Activated CD8-positive, alpha-beta memory T cell treated with anti-CD3 and anti-CD28 coated beads for 4 hours (primary cell): ENCODE results near the gene ATXN1.

Experiments
- DNase-seq, 2 donors: peaks; one replicate each; pipeline ENCODE4 v3.0.0-alpha.2; 2020; ENCODE audit warnings: low read depth in 2 of 2

The ATXN1 gene

DNA sequence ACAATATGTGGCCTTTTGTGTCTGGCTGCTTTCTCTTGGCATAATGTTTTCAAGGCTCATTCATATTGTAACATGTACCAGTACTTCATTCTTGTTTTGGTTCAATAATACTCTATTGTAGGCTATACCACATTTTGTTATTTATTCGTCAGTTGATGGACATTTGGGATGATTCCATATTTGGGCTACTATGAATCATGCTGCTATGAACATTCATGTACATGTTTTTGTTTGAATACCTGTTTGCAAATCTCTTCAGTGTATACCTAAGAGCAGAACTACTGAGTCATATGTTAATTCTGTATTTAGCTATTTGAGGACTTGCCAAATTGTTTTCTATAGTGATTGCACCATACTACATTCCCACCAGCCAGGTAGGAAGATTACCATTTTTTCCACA, 263.0 kb downstream of the ATXN1 start:
- DNase-seq, result no peak

DNA sequence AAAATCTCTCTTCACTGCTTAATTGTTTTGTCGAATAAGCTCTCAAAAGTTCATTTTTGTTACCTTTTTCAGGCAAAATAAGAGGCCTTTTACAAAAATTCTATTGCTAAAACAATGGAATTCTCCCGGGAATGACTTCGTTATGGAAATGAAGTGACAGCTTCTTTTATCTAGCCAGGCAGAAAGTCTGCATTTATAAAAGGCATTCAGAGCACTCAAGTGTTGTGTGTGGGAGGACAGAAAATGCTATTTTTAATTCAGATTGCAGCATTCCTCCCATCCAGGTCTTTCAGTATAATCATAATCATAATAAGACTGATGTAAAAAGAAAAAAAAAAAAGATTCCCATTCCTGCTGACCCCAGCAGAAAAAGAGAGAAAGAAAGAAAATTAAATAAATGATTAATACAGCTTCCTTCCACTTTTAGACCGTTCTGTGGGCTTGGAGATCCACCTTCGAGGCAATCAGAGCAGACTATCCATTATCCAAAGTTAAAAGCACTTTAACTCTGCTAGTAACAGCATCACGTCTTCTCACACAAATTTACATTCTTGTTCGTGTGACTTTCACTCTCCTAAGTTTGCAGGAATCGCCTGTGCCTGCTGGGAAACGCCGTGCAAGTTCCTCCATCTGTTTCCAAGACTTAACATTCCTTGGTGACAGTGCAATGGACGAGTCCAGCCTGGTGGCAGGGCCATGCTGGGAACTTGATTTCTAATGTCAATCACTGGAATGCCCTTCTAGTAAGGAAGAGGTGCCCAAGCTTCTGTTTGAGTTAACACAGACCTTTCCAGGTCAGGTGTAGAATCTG, 264.1 kb downstream of the ATXN1 start:
- DNase-seq, result no peak

DNA sequence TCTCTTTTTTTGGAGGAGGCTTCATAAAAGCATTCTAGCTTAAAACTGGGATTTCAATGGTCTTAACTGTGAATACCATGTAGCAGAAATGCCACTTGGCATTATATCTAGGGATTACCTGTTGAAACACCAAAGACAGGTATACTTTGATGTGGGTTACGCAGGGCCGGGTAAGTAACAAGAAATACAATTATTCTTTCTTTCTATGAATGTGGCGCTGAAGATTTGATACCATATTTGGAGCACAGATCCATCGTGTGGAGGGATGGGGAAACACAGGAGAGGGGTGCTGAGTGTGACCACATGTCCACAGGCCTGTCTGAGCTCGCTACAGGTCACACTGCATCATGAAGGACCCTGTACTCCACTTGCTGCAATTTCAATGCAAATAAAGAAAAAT, 265.1 kb downstream of the ATXN1 start:
- no peak for DNase-seq

DNA sequence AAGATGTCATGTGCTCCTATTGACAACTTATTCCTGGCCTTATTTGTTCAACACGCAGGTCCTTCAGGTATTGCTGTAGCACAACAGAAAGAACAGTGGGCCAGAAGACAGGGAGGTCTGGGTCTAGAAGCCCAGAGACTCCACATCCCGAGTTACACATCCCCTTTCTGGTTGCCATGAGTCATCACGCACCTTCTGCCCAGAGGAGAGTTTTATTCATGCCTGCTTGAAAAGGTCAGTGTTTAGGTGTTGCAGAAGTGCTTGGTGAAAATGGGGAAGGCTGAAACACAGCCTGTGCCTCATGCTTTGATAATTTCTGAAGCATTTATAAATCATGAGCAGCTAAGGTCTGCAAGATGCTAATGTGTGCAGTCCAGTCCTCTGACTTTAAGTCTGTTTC, 266.5 kb downstream of the ATXN1 start:
- DNase-seq, result no peak

DNA sequence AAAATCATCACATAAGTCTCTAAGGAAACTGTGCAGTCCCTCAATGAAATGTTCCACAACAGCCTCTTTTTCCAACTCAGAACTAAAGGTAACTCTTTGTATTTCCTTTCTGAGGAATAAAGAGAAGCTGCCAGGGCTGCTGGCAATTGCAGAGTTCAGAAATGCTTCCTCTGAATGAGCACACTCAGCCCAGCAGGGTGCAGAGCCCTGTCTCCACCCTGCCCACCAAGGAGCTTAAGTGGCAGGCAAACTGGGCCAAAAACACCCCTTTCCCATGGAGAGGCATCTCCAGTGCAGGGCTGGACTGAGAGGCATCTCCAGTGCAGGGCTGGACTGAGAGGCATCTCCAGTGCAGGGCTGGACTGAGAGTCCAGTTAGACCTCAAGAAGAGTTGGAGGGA, 267.5 kb downstream of the ATXN1 start:
- DNase-seq, result no peak

DNA sequence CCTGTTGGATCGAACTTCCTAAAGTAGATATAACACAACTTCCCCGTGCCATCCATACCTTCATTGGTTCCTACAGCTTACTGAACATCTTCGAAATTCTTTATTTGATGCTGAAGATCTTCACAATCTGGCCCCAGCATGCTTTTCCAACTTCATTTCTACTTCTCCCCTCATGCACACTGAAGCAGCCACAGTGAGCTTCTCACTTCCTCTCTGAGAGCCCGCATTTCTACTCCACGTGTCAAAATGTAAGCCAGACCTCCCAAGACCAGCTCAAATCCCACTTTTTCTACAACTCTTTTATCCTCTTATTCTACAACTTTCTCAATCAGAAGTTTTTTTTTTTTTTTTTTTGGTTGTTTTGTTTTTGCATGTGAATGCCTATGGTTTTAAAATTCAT, 268.1 kb downstream of the ATXN1 start:
- DNase-seq, result no peak

DNA sequence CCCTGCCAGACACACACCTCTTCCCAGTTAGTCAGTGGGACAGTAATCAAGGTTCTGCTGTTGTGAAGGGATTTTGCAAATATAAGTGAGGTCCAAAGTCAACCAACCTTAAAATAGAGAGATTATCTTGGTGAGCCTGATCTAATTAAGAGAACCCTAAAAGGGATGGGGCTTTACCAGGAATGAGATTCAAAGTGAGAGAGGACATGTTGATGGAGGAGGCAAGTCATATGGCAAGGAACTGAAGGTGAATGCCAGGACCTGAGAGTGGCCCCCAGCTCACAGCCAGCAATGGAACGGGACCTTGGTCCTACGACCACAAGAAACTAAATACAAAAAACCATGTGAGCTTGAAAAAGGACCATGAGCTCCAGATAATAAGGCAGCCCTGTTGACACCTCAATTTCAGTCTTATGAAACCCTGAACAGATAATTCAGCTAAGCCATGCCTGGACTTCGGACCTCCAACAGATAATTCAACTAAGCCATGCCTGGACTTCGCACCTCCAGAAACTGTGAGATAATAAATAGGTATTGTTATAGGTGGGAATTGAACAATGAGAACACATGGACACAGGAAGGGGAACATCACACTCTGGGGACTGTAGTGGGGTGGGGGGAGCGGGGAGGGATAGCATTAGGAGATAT, 269.5 kb downstream of the ATXN1 start:
- DNase-seq, result no peak

DNA sequence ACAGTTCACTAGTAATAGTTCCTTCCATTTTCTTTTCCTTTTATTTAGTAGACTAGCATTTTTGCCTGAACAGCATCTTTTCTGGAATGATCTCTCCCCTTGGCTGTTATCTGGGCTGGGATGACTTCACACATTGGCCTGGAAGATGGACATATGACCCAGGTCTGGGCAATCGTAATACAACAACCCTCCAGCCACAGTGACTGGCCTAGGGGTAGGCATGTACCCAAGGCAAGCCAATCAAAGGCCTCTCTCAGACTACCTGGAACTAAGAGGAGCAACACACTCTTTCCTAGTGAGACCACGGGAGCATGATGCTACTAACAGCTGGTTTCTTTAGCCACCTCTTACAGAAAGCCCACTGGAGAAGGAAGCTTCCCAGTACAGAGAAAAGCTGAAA, 270.6 kb downstream of the ATXN1 start:
- DNase-seq, result no peak

DNA sequence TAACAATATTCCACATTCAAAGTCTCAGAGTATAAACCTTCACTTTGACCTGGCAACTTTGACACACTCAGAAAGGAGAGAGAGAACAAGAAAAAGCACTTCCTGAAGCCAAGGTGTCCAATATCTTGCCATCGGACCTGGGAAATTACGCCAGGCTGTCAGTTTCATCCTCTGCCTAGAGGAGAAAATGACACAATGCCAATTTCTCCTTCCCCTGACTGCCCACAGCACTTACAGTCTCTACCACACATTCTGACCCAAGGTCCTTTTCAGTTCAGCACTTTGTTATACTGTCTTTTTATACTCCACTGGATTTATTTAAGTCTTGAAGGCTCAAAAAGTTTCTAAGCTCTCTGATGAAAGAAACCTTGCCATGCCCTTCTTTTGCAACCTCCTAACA, 272.4 kb downstream of the ATXN1 start:
- DNase-seq, result no peak

DNA sequence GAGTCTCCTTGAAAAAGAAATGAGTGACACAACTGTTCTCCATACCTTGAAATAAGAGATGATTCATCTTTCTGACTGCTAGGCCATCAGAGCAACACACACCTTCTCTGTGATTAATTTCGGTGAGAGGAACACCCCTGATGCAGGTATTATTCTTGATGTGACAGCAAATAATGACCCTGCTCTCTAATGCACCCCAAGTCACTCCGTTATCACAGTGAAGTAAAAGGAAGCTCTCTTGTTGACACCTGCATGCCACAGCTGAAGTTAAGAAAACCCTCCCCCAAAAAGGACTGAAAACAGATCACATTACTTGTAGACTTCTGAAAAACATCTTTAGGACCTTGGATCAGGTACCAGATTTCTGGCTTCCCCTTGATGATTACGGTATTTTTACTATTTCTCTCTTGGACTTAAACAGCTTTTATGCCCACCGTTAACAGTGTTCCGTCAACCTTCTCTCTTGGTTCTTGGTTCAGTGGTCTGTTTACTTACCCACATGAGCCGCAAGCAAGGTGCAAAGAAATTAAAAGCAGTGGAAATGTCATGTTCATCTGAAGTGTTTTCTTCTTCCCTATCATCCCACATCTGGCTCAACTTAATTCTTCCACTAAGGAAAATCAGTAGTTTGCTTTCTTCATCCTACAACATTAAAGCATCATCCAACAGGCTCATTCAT, 273.1 kb downstream of the ATXN1 start:
- DNase-seq, result no peak

DNA sequence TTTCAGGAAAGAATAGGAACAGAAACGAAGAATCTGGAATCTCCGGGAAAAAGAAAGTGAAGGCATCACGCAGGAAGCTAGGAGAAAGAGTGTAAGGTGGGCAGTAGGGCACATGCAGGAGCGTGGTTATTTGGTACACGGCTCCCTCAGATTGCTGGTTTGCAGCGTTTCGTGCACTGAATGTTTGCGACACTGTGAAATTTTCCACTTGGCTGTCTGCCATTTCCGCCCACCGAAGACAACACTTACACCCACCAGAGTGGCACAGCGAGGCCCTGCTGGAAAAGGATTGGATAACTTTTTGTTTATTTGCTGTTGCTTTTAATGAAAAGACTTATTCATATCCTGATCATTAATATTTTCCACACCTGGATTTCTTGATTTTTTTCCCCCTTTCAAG, 274.6 kb downstream of the ATXN1 start:
- DNase-seq, result peak; percentile 30 to 55

DNA sequence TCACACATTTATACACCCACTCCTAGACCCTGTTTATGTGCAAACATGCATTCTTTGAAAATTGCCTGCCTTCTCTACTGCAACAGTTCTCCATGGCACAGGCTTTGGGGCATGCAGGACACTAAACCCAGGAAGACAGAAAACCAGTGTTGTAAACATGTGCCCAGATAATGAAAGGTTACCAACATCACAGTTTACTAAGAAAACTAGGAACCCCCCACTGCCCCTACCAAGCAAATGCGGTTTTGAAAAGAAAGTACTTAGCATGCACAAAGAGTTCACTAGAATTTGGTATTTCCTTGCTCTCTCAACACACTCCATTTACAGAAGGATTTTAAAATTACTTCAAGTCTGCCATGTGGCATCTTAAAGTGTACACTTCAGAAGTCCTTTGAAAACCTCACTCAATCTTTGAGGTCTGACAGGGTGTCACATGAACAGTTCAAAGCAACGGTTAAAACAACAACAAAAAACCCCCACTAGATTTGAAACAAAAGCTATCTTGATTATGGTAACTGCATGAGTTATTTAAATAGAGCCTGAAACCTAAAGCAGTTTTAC, 277.9 kb downstream of the ATXN1 start:
- no peak for DNase-seq

DNA sequence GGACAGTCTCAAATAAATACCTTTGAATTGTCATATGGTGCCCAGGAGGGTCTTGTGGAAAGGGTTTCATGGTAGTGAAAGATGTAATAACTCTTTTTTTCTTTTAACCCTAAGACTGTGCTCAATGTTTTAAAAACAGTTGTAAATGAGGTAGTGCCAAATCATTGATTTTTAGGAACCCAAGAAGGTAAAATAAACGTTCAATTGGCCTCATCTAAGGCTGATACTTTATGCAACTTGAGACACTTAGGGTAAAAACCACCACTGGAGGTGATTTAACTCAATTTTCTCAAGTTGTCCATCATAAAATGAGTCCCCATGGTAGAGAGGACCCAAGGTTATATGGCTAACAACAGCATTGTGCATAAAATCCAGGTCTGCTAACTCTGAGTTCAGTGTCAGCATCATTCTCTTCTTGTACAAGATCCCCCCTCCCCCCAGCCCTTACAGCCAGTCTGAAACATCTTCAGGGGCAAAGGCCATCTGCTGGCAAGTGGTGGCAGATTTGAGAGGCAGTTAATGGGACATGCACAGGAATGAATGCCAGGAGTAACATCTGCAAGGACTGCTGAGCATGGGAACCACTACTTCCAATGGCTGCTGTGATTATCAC, 278.5 kb downstream of the ATXN1 start:
- no peak for DNase-seq

DNA sequence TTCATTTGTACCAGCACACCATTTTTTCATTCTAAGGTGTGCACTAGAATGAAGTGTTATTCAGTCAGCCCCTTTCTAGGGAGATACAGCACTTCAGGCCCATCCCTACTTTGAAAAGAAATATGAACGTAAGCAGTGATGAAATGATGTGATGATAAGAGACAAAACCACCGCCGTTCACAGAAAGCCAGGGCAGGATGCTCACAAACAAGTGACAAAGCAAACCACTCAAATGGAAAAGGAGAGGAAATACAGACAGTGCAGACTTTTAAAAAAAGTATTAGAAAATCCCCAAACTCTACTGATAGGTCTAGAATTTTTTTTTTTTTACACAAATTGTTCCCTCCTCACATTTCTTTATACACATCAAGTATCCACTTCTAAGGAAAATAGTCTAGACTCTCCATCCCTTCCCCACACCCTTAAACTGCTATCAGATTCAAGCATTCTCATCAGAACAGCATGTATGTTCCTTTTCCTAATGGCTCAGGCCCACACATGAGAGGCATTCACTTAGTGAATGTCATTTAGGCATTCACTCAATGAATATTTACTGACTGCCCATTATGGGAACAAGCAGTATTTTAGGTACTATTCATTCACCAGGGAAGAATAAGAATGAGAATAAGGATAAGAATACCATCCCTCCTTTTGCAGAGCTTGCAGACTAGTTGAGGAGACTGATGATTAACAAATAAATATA, 279.4 kb downstream of the ATXN1 start:
- DNase-seq, result peak in 1 of 2 donors; percentile 47

DNA sequence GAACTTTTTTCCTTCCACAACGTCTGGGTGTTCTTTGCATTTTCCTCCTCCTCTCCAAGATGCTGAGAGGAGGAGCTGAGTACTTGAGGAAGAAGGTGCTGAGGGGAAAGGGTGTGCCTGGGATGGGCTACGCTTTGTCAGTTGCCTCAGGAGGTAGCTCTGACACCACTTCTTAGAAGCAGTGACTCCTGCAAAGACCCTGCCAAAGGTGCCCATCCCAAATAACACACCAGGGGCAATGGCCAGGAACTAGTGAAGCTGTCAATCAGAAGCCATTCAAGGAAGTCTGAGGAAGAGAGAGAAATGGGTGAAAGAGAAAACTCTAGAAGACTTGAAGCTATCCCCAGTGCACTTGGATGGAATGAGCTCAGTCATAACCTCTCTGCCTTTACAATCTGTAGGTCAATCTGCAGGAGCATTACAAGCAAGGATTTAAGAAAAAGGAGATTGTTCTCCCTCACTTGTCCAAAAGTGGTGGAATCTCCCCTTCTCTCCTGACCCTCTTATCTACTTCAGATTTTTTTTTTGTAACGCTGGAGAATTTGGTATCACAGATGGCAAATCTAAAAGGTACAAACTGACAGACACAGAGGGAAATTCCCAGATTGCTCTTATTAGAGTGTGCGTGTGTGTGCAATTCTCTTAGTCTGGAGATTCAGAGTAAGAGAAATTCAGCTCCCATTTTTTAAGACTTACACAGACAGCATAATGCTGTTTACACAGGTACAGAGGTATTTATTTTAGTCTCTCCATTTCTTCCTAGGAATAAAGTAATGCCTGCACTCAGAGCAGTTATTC, 280.3 kb downstream of the ATXN1 start:
- DNase-seq, result no peak

DNA sequence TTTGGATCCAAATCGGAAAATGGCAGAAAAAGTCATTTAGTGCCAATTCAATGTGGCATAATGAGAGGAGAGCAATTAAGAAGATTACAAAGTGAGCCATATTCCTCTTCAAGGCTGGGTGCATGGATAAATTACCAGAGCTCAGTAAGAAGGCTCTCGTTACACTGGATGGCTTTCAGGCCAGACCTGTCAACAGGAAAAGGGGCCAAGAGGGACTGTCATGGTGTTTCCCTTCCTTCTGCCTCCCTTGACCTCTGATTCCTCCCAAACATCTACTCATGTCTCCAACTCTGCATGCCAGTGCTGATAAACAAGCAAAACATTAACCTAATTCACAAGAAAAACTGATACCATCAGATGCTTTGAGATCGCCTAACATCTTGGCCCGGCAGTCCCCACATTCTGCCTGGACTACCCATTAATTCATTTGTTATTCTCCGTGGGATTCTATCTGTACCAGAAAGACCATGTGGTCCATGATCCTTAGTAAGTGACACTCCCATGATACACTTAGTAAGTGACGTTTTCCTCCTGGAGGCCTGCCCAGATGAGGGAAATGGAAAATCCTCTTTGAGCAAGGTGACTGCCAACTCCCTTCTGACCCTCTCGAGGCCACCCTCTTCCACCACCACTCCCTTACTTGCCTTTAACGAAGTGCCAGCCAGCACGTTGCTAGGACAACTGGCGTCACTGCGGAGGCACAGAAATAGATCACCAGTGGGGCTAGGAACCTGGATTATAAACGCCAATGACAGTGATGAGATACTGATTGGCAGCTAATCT, 283.7 kb downstream of the ATXN1 start:
- DNase-seq, result no peak

DNA sequence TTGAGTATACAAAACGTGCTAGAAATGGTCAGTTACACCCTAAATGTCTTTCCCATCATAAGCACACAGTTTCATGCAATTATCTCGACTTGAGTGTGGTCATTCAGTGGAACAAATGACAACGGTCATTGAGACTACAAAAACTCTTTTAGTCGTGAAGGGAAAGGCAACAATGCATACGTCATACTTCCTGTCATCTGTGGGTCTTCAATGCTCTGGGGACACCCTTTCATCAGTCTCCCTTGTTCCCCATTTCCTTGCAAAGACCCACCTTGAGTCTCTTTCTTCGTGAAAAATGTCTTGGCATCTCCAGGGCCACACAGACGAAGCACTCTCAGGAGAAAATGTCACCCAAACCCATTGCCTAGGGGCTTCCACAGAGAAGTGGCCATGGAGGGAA, 284.4 kb downstream of the ATXN1 start:
- no peak for DNase-seq

DNA sequence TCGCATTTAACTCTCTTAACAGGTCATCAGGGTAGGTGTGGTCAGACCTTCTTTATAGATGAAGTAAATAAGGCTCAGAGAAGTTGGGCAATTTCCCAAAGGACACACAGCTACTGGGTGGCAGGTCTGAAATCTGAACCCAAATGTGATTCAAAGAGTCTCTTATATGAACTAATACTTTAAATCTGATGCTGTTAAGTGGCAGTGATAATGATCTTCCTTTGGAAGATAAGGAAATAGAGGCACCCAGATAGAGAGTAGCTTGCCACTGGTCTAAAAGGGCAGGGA, 285.8 kb downstream of the ATXN1 start:
- no peak for DNase-seq

DNA sequence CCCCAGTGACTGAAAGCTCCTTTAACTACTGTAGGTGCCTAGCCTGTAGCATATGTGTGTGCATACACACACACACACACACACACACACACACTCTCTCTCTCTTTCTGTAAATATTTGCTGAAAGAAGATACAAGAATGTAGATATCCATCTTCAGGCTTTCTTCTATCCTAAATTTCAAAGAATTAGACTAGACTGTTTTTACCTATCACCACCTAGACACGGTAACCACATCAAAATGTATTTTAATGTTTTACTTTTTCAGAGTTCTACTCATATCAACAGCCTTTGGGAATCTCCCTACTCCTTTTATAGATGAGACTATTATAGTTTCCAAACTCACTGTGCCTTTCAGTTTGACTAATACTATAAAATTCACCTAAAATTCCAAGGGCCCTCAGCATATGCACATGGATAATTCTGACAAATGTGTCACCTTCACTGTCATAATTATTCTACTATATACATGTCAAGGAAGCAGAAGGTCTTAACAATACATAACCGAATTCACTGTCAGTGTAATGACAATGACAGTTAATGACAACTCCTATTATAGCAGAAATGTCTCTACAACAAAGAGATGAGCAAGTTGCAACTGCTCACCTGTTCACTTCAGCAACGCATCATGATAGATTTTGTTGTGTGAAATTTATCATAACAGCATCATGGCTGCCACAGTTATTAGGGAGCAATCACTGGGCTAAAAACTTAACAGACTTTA, 286.3 kb downstream of the ATXN1 start:
- no peak for DNase-seq
